ENCODE data around the gene LMNTD2.

GRCh38 chr11:515131-515530, 45.4 kb downstream of the LMNTD2 start:
- no peak for TF ChIP-seq POLR2A (IDR thresholded peaks at IDR 0.05)
- TF ChIP-seq CTCF (IDR thresholded peaks at IDR 0.05), result no peak

Measured in uterus (tissue), 2 donors.